ENCODE data around the gene CLIP2. TPM values are rescaled to one million over a fixed set of nuclear protein-coding genes. Genes with fewer than 3 reads are reported as not detected.
A peak's percentile ranks its signal among the peaks of the same experiment; 100 is the strongest.
"Not testable (repeated sequence)": the region's sequence is repeated elsewhere in the genome, so short reads cannot be mapped to it uniquely, and the experiment has no call there.

Gene CLIP2
- polyA plus RNA-seq, 1 donor from 2014 or later = 25.7 TPM

DNA sequence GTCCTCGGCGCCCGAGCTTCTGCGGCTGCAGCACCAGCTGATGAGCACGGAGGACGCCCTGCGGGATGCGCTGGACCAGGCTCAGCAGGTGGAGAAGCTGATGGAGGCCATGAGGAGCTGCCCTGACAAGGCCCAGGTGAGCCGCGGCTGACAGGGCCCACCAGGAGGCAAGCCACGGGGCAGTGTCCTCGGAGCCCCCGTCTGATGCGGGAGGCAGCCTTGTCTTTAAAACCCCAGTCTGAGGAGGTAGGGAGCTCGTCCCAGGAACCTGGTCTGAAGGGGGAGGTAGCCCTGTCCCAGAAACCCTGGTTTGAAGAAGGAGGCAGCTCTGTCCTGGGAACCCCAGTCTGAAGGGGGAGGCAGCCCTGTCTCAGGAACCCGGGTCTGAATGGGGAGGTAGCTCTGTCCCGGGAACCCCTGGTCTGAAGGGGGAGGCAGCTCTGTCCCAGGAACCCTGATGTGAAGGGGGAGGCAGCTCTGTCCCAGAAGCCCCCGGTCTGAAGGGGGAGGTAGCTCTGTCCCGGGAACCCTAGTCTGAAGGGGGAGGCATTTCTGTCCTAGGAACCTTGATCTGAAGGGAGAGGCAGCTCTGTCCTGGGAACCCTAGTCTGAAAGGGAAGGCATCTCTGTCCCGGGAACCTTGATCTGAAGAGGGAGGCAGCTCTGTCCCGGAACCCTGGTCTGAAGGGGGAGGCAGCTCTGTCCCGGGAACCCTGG lies 111.4 kb downstream of the CLIP2 start:
- TF ChIP-seq RAD21 (conservative IDR thresholded peaks at IDR 0.05) (no peak), SMC3 (conservative IDR thresholded peaks at IDR 0.05; ENCODE audit: poor library complexity) (no peak)
- no peak overlapping the region for H3K9ac ChIP-seq (ENCODE audit: low read length)
- H3K79me2 ChIP-seq (replicated peaks; ENCODE audit: insufficient read depth, low read length) = no peaks in the 10 kb centered on the region
- H3K27ac ChIP-seq (ENCODE audit: low read length) = no peak overlapping the region
- H3K4me3 ChIP-seq (ENCODE audit: low read length) = no peak overlapping the region
- H3K27me3 ChIP-seq (ENCODE audit: insufficient read depth, low read depth, low read length) = no peaks in the 10 kb centered on the region
- H3K36me3 ChIP-seq (ENCODE audit: insufficient read depth, low read length) = peaks cover 6% of the 10 kb centered on the region
- H3F3A ChIP-seq (ENCODE audit: insufficient read depth, low read length, poor library complexity, severe bottlenecking) = no peaks in the 10 kb centered on the region
- H3K9me3 ChIP-seq (ENCODE audit: low read length) = no peaks in the 10 kb centered on the region
- H3K4me2 ChIP-seq (ENCODE audit: low read length) = no peak overlapping the region
- no peaks in the 10 kb centered on the region for H4K20me1 ChIP-seq (ENCODE audit: insufficient read depth)
- no peaks in the 10 kb centered on the region for H3K9me2 ChIP-seq (ENCODE audit: insufficient read depth, low read length)
- H2AFZ ChIP-seq (ENCODE audit: low read depth, low read length) = no peak overlapping the region

- no peak overlapping the region for H3K4me2 ChIP-seq (ENCODE audit: low read length)
- no peaks in the 10 kb centered on the region for H3F3A ChIP-seq (ENCODE audit: insufficient read depth, low read length, poor library complexity, severe bottlenecking)
- H2AFZ ChIP-seq (ENCODE audit: low read depth, low read length) = no peak overlapping the region
- H3K36me3 ChIP-seq (ENCODE audit: insufficient read depth, low read length) = no peaks in the 10 kb centered on the region
- H3K27me3 ChIP-seq (ENCODE audit: insufficient read depth, low read depth, low read length) = no peaks in the 10 kb centered on the region
- no peak overlapping the region for H3K4me3 ChIP-seq (ENCODE audit: low read length)
- no peaks in the 10 kb centered on the region for H4K20me1 ChIP-seq (ENCODE audit: insufficient read depth)
- H3K79me2 ChIP-seq (replicated peaks; ENCODE audit: insufficient read depth, low read length) = no peaks in the 10 kb centered on the region
- H3K9me3 ChIP-seq (ENCODE audit: low read length) = no peaks in the 10 kb centered on the region
- no peak overlapping the region for H3K9ac ChIP-seq (ENCODE audit: low read length)
- H3K27ac ChIP-seq (ENCODE audit: low read length) = no peak overlapping the region
- H3K9me2 ChIP-seq (ENCODE audit: insufficient read depth, low read length) = no peaks in the 10 kb centered on the region
- TF ChIP-seq TAF1 (IDR thresholded peaks at IDR 0.05; ENCODE audit: low read depth) (no peak), MXI1 (conservative IDR thresholded peaks at IDR 0.05; ENCODE audit: poor library complexity, severe bottlenecking) (peak; percentile 20), SMC3 (conservative IDR thresholded peaks at IDR 0.05; ENCODE audit: poor library complexity) (peak; percentile 82), CTCF (IDR thresholded peaks at IDR 0.05; ENCODE audit: poor library complexity, severe bottlenecking) (peak; percentile 94), RAD21 (conservative IDR thresholded peaks at IDR 0.05) (peak; percentile 84), EZH2 (IDR thresholded peaks at IDR 0.05; ENCODE audit: borderline replicate concordance, insufficient read depth, low read length, poor library complexity, severe bottlenecking) (no peak)
Measured at GRCh38 chr7:74401137-74401859, 112.1 kb downstream of the CLIP2 start.

DNA sequence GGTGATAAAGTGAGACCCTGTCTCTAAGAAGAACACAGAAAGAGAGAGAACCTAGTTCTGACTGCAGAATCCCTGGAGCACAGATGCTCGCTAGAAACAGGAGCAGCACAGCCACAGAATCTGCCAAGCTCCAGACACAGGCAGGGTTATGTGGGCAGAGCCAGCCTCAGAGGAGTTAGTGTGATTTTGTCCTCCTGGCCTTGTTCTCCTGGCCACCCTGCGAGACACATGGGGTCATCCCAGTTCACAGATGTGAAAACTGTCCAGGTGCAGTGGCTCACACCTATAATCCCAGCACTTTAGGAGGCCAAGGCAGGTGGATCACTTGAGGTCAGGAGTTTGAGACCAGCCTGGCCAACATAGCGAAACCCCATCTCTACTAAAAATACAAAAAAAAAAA lies 113.5 kb downstream of the CLIP2 start:
- H3K36me3 ChIP-seq (ENCODE audit: insufficient read depth, low read length); H4K20me1 ChIP-seq (ENCODE audit: insufficient read depth); H3K9me3 ChIP-seq (ENCODE audit: low read length); H2AFZ ChIP-seq (ENCODE audit: low read depth, low read length); H3K9ac ChIP-seq (ENCODE audit: low read length); H3K79me2 ChIP-seq (replicated peaks; ENCODE audit: insufficient read depth, low read length); H3K9me2 ChIP-seq (ENCODE audit: insufficient read depth, low read length); H3K27ac ChIP-seq (ENCODE audit: low read length); H3K27me3 ChIP-seq (ENCODE audit: insufficient read depth, low read depth, low read length); H3K4me2 ChIP-seq (ENCODE audit: low read length); H3K4me3 ChIP-seq (ENCODE audit: low read length); H3F3A ChIP-seq (ENCODE audit: insufficient read depth, low read length, poor library complexity, severe bottlenecking): not testable (repeated sequence)

All from neural cell (in vitro differentiated cells).